DOHH2 (cell line): Measurements from ENCODE around the gene RAD51B.

Experiments used
- H3F3A ChIP-seq: fragments of 200-600 bp; sonication (generic), shearing (Covaris generic); 2 replicates; pipeline ENCODE4 v1.6.0; 2016; ENCODE audit warnings: antibody characterized with exemption, mild to moderate bottlenecking; ENCODE audit not compliant: control insufficient read depth, insufficient read depth
- H3K27ac ChIP-seq: fragments of 200-600 bp; sonication (generic); 2 replicates; pipeline ENCODE4 v1.5.1; 2014; ENCODE audit warnings: low read depth, mild to moderate bottlenecking, low read length, moderate library complexity
- H3K27me3 ChIP-seq: fragments of 200-600 bp; sonication (generic); 2 replicates; pipeline ENCODE4 v1.6.1; 2014; ENCODE audit warnings: mild to moderate bottlenecking, low read length, mixed read lengths; ENCODE audit not compliant: control insufficient read depth
- H3K36me3 ChIP-seq: fragments of 200-600 bp; sonication (generic); 2 replicates; pipeline ENCODE4 v1.6.1; 2014; ENCODE audit warnings: mild to moderate bottlenecking, low read length, moderate library complexity, mixed read lengths; ENCODE audit not compliant: control insufficient read depth
- H3K4me1 ChIP-seq: fragments of 200-600 bp; sonication (generic); 2 replicates; pipeline ENCODE4 v1.6.1; 2014; ENCODE audit warnings: mild to moderate bottlenecking, low read length, mixed read lengths; ENCODE audit not compliant: control insufficient read depth
- H3K4me2 ChIP-seq: fragments of 200-600 bp; sonication (generic); 2 replicates; pipeline ENCODE4 v1.6.0; 2014; ENCODE audit warnings: mild to moderate bottlenecking, low read length, moderate library complexity
- H3K4me3 ChIP-seq: fragments of 200-600 bp; sonication (generic); 2 replicates; pipeline ENCODE4 v1.5.1; 2014; ENCODE audit warnings: mild to moderate bottlenecking, low read length, mixed read lengths
- H3K79me2 ChIP-seq: fragments of 200-600 bp; sonication (generic); 2 replicates; pipeline ENCODE4 v1.6.1; 2014; ENCODE audit warnings: mild to moderate bottlenecking, low read length, mixed read lengths; ENCODE audit not compliant: control insufficient read depth
- H3K9me2 ChIP-seq: fragments of 200-600 bp; sonication (generic); replicated peaks from 2 replicates; pipeline ENCODE4 v1.6.1; 2014; ENCODE audit warnings: mild to moderate bottlenecking, low read length, mixed read lengths; ENCODE audit not compliant: control insufficient read depth
- H3K9me3 ChIP-seq: fragments of 200-600 bp; sonication (generic); 2 replicates; pipeline ENCODE4 v1.6.1; 2014; ENCODE audit warnings: antibody characterized with exemption, low read length, mixed read lengths; ENCODE audit not compliant: control insufficient read depth, insufficient read depth
- H4K20me1 ChIP-seq: fragments of 200-600 bp; sonication (generic); 2 replicates; pipeline ENCODE4 v1.6.0; 2014; ENCODE audit warnings: low read depth, mild to moderate bottlenecking, antibody characterized with exemption, low read length, moderate library complexity; ENCODE audit not compliant: control insufficient read depth, insufficient read depth
- CTCF ChIP-seq: fragments of 200-600 bp; sonication (generic); IDR thresholded peaks from one replicate; pipeline ENCODE4 v1.5.1; 2014; ENCODE audit warnings: antibody characterized with exemption, mild to moderate bottlenecking, low read depth, low read length; ENCODE audit not compliant: poor library complexity, severe bottlenecking
- EZH2phosphoT487 ChIP-seq: fragments of 200-600 bp; sonication (generic); IDR thresholded peaks from 2 replicates; pipeline ENCODE4 v1.6.1; 2017; ENCODE audit warnings: borderline replicate concordance, mild to moderate bottlenecking, antibody characterized with exemption, low read length, moderate library complexity, mixed read lengths

Gene RAD51B

DNA sequence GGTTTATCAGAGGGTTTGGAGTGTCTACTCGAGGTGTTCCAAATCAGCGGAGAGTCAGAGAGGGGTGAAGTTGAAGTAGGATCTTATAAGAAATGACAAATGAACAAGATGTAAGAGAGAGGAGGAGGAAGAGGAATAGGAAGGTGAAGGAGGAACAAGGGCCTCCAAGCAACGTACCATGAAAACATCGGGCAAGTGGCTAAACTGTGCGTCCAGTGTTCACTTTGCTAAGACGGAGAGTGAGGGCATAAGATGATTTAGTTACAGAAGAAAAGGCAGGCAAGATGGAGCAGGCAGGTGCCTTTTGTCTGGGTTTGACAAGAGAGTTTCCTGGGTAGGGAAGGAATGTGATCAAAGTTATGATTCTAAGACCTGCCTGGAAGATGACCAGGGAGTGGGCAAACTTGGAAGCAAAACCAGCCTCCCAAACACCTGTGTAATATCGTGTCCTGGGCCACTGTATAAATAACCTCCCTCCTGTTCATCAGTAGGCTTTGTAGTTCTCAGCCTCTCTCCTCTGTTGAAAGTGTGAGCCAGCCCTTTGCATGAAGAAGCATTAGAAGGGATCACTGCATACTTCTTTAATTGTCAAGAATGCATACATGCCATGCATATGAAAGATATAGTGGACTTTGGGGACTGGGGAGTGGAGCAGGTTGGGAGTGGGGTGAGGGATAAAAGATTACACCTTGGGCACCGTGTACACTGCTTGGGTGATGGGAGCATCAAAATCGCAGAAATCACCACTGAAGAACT, 861.9 kb downstream of the RAD51B start:
- TF ChIP-seq EZH2phosphoT487 = no peak
- no peak for TF ChIP-seq CTCF
- Histone ChIP-seq H3F3A (peaks cover 21% of the 10 kb centered on the region), H3K4me3 (peak overlapping the region; percentile 75), H3K36me3 (peaks cover 37% of the 10 kb centered on the region), H3K9me2 (no peaks in the 10 kb centered on the region), H3K79me2 (peaks cover 36% of the 10 kb centered on the region), H3K4me1 (peaks cover 92% of the 10 kb centered on the region), H3K9me3 (no peaks in the 10 kb centered on the region), H3K27ac (peak overlapping the region; percentile 97), H3K4me2 (peak overlapping the region; percentile 97), H4K20me1 (no peaks in the 10 kb centered on the region), H3K27me3 (no peaks in the 10 kb centered on the region)

- peak overlapping the region; percentile 75 for H3K4me3 ChIP-seq
- H3K27me3 ChIP-seq = no peaks in the 10 kb centered on the region
- TF ChIP-seq EZH2phosphoT487 = no peak
- TF ChIP-seq CTCF = no peak
- no peaks in the 10 kb centered on the region for H3K9me2 ChIP-seq
- H3K36me3 ChIP-seq = peaks cover 37% of the 10 kb centered on the region
- H3K4me1 ChIP-seq = peaks cover 92% of the 10 kb centered on the region
- H3K4me2 ChIP-seq = peak overlapping the region; percentile 97
- peak overlapping the region; percentile 97 for H3K27ac ChIP-seq
- H4K20me1 ChIP-seq = no peaks in the 10 kb centered on the region
- H3K79me2 ChIP-seq = peaks cover 36% of the 10 kb centered on the region
- H3F3A ChIP-seq = peaks cover 24% of the 10 kb centered on the region
- H3K9me3 ChIP-seq = no peaks in the 10 kb centered on the region
Measured at GRCh38 chr14:68682166-68683103, 862.9 kb downstream of the RAD51B start.

GRCh38 chr14:68683326-68683725, 863.7 kb downstream of the RAD51B start:
- TF ChIP-seq EZH2phosphoT487 (no peak), CTCF (no peak)
- peaks cover 28% of the 10 kb centered on the region for H3K36me3 ChIP-seq
- no peaks in the 10 kb centered on the region for H3K27me3 ChIP-seq
- no peaks in the 10 kb centered on the region for H3K9me3 ChIP-seq
- peaks cover 27% of the 10 kb centered on the region for H3F3A ChIP-seq
- H3K9me2 ChIP-seq = no peaks in the 10 kb centered on the region
- H3K4me2 ChIP-seq = peak overlapping the region; percentile 97
- peak overlapping the region; percentile 75 for H3K4me3 ChIP-seq
- H3K79me2 ChIP-seq = peaks cover 36% of the 10 kb centered on the region
- H3K4me1 ChIP-seq = peaks cover 92% of the 10 kb centered on the region
- H4K20me1 ChIP-seq = no peaks in the 10 kb centered on the region
- H3K27ac ChIP-seq = peak overlapping the region; percentile 97
